Measurements from ENCODE around the gene PGAM2. TPM values are rescaled to one million over a fixed set of nuclear protein-coding genes. Genes with fewer than 3 reads are reported as not detected.

PGAM2 gene
- total and polyA plus RNA-seq, 8 donors: 0.49 to 6.7 (median 0.65) TPM; not detected in 1

- Histone ChIP-seq H3K4me3 (peak overlapping the region; percentile 40 to 89 (median 76)), H3K4me1 (peaks cover 0 to 6% (median 0%) of the 10 kb centered on the region in 3 donors), H3K36me3 (peaks cover 0 to 20% (median 5%) of the 10 kb centered on the region in 3 donors), H3K27me3 (no peaks in the 10 kb centered on the region), H3K9me3 (no peaks in the 10 kb centered on the region), H3K27ac (peak overlapping the region; percentile 76 to 89 (median 82))
- intact Hi-C loops (cut with DNase I): no loop called here
- TF ChIP-seq CTCF (IDR thresholded peaks at IDR 0.05): peak in 1 of 4 donors; percentile 3
- DNase-seq: peak; percentile 93 to 99 (median 99)
- peak; percentile 93 to 97 (median 94) for ATAC-seq
- no peak for FAIRE-seq
- WGBS, 2 donors: 0 to 1% methylated on average over 41 to 54 of the region's 54 CpGs
Measured at GRCh38 chr7:44082541-44083207, 17.3 kb upstream of the PGAM2 start.

- intact Hi-C loops (cut with DNase I): no loop called here
- no peak for FAIRE-seq
- H3K4me3 ChIP-seq: peak overlapping the region in 3 of 4 donors; percentile 76 to 89 (median 77)
- 35 to 42% methylated on average over 9 of the region's 9 CpGs for WGBS, 2 donors
- no peak for DNase-seq
- no peak for ATAC-seq
- peaks cover 0 to 24% (median 5%) of the 10 kb centered on the region in 3 donors for H3K36me3 ChIP-seq
- H3K27me3 ChIP-seq: no peaks in the 10 kb centered on the region
- no peak overlapping the region for H3K27ac ChIP-seq
- no peaks in the 10 kb centered on the region for H3K9me3 ChIP-seq
- H3K4me1 ChIP-seq: peaks cover 0 to 6% (median 0%) of the 10 kb centered on the region in 3 donors
- TF ChIP-seq CTCF (IDR thresholded peaks at IDR 0.05): no peak
Measured at GRCh38 chr7:44081266-44081748, 15.9 kb upstream of the PGAM2 start.

- DNase-seq: peak in 2 of 6 donors; percentile 35 to 68
- peaks cover 0 to 24% (median 5%) of the 10 kb centered on the region in 3 donors for H3K36me3 ChIP-seq
Measured at GRCh38 chr7:44080686-44081265, 15.4 kb upstream of the PGAM2 start.

GRCh38 chr7:44080118-44080517, 14.8 kb upstream of the PGAM2 start:
- WGBS, 2 donors: 94 to 95% methylated on average over 5 of the region's 5 CpGs
- no peak overlapping the region for H3K27ac ChIP-seq
- peak in 1 of 6 donors; percentile 71 for DNase-seq
- TF ChIP-seq CTCF (IDR thresholded peaks at IDR 0.05): no peak
- no peaks in the 10 kb centered on the region for H3K27me3 ChIP-seq
- ATAC-seq: no peak
- no peaks in the 10 kb centered on the region for H3K9me3 ChIP-seq
- FAIRE-seq: no peak
- peaks cover 0 to 6% (median 0%) of the 10 kb centered on the region in 3 donors for H3K4me1 ChIP-seq
- H3K36me3 ChIP-seq: peaks cover 0 to 24% (median 5%) of the 10 kb centered on the region in 3 donors
- intact Hi-C loops (cut with DNase I): no loop called here
- H3K4me3 ChIP-seq: no peak overlapping the region

More at GRCh38 chr7:44080686-44081265, 15.4 kb upstream of the PGAM2 start:
- no peaks in the 10 kb centered on the region for H3K9me3 ChIP-seq
- peak overlapping the region in 2 of 4 donors; percentile 76 to 89 for H3K4me3 ChIP-seq
- FAIRE-seq (no peak), ATAC-seq (no peak)
- no peak overlapping the region for H3K27ac ChIP-seq
- WGBS, 2 donors: 81 to 84% methylated on average over 11 of the region's 11 CpGs
- no peaks in the 10 kb centered on the region for H3K27me3 ChIP-seq
- H3K4me1 ChIP-seq: peaks cover 0 to 6% (median 0%) of the 10 kb centered on the region in 3 donors
- intact Hi-C loops (cut with DNase I): no loop called here
- TF ChIP-seq CTCF (IDR thresholded peaks at IDR 0.05): no peak

All from pancreas (tissue), 10 donors.